Ectodermal cell (in vitro differentiated cells): Measurements from ENCODE around the gene RGS17.

Experiments used
- H3K27ac ChIP-seq: 2 replicates; pipeline ENCODE4 v1.7.0; 2013; ENCODE audit warnings: mild to moderate bottlenecking, low read depth, low read length; ENCODE audit not compliant: insufficient read depth, poor library complexity, severe bottlenecking
- H3K27me3 ChIP-seq: 2 replicates; pipeline ENCODE4 v1.7.0; 2013; ENCODE audit warnings: mild to moderate bottlenecking, low read length; ENCODE audit not compliant: insufficient read depth, control insufficient read depth, poor library complexity, severe bottlenecking
- H3K36me3 ChIP-seq: one replicate; pipeline ENCODE4 v1.7.0; 2013; ENCODE audit warnings: low read length; ENCODE audit not compliant: control insufficient read depth, insufficient read depth
- H3K4me1 ChIP-seq: one replicate; pipeline ENCODE4 v1.7.0; 2013; ENCODE audit warnings: low read length; ENCODE audit not compliant: control insufficient read depth, insufficient read depth
- H3K4me3 ChIP-seq: 2 replicates; pipeline ENCODE4 v1.7.0; 2013; ENCODE audit warnings: low read depth, low read length, control low read depth; ENCODE audit not compliant: insufficient read depth
- H3K9me3 ChIP-seq: 2 replicates; pipeline ENCODE4 v1.7.0; 2013; ENCODE audit warnings: mild to moderate bottlenecking, low read length, moderate library complexity; ENCODE audit not compliant: control insufficient read depth
- WGBS, 2 experiments: methylation state at CpG; one replicate each; pipeline ENCODE4 v1.1.7; 2013; ENCODE audit warnings: missing lambda C conversion rate in 2 of 2; 5-methylcytosine and 5-hydroxymethylcytosine counted together

The RGS17 gene

GRCh38 chr6:153065222-153065621 is 65.9 kb downstream of the RGS17 start:
- Histone ChIP-seq H3K4me3 (no peak overlapping the region), H3K36me3 (no peaks in the 10 kb centered on the region), H3K27ac (no peak overlapping the region), H3K27me3 (no peaks in the 10 kb centered on the region), H3K4me1 (no peaks in the 10 kb centered on the region), H3K9me3 (no peaks in the 10 kb centered on the region)

GRCh38 chr6:153063936-153064335 is 67.1 kb downstream of the RGS17 start:
- no peaks in the 10 kb centered on the region for H3K27me3 ChIP-seq

GRCh38 chr6:153062516-153062915 is 68.6 kb downstream of the RGS17 start:
- Histone ChIP-seq H3K4me1 (no peaks in the 10 kb centered on the region), H3K27me3 (no peaks in the 10 kb centered on the region), H3K4me3 (no peak overlapping the region), H3K27ac (no peak overlapping the region), H3K9me3 (no peaks in the 10 kb centered on the region), H3K36me3 (no peaks in the 10 kb centered on the region)
- WGBS, 2 experiments = 95 to 96% methylated on average over 2 of the region's 2 CpGs

More at GRCh38 chr6:153063936-153064335, 67.1 kb downstream of the RGS17 start:
- H3K4me3 ChIP-seq = no peak overlapping the region
- H3K27ac ChIP-seq = no peak overlapping the region
- H3K36me3 ChIP-seq = no peaks in the 10 kb centered on the region
- no peaks in the 10 kb centered on the region for H3K9me3 ChIP-seq
- H3K4me1 ChIP-seq = no peaks in the 10 kb centered on the region

- Histone ChIP-seq H3K9me3 (no peaks in the 10 kb centered on the region), H3K4me3 (no peak overlapping the region), H3K27me3 (no peaks in the 10 kb centered on the region), H3K36me3 (no peaks in the 10 kb centered on the region), H3K27ac (no peak overlapping the region), H3K4me1 (no peaks in the 10 kb centered on the region)
- 81 to 88% methylated on average over 1 of the region's 1 CpG for WGBS, 2 experiments
Observed at GRCh38 chr6:153059757-153060156, 71.3 kb downstream of the RGS17 start.

GRCh38 chr6:153059311-153059710 is 71.8 kb downstream of the RGS17 start:
- Histone ChIP-seq H3K27ac (no peak overlapping the region), H3K9me3 (no peaks in the 10 kb centered on the region), H3K4me1 (no peaks in the 10 kb centered on the region), H3K36me3 (no peaks in the 10 kb centered on the region), H3K4me3 (no peak overlapping the region), H3K27me3 (no peaks in the 10 kb centered on the region)

- Histone ChIP-seq H3K9me3 (no peaks in the 10 kb centered on the region), H3K27ac (no peak overlapping the region), H3K4me1 (no peaks in the 10 kb centered on the region), H3K36me3 (no peaks in the 10 kb centered on the region), H3K27me3 (no peaks in the 10 kb centered on the region), H3K4me3 (no peak overlapping the region)
- WGBS, 2 experiments = 62% methylated on average over 3 of the region's 4 CpGs
Observed at GRCh38 chr6:153058909-153059308, 72.2 kb downstream of the RGS17 start.

DNA sequence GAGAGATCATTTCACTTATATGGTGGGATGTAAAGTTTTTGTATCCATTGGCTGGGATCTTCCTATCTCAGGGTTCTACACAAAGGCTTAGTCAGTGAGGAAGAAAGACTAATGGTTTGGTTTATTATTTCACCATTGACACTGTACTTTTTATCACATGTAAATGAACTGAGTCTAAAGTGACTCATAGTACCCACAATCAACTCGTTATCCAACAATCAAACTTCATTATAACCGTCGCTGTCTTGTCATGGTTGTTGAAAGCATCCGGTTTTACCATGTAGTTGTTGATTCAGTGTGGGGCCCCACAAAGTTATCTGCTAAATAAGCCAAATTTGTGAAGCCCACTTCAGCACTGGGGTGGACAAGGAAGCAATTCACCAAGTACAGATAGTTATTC is 72.8 kb downstream of the RGS17 start:
- 61 to 76% methylated on average over 4 of the region's 4 CpGs for WGBS, 2 experiments
- Histone ChIP-seq H3K27ac (no peak overlapping the region), H3K9me3 (no peaks in the 10 kb centered on the region), H3K4me1 (no peaks in the 10 kb centered on the region), H3K4me3 (no peak overlapping the region), H3K27me3 (no peaks in the 10 kb centered on the region), H3K36me3 (no peaks in the 10 kb centered on the region)

- Histone ChIP-seq H3K27ac (no peak overlapping the region), H3K4me1 (no peaks in the 10 kb centered on the region), H3K9me3 (no peaks in the 10 kb centered on the region), H3K36me3 (no peaks in the 10 kb centered on the region), H3K4me3 (no peak overlapping the region), H3K27me3 (no peaks in the 10 kb centered on the region)
- whole genome bisulfite sequencing, 2 experiments = 93% methylated on average over 2 of the region's 2 CpGs; no CpG with 5 or more reads in 1 of the 2 experiments
Observed at GRCh38 chr6:153056308-153056707, 74.8 kb downstream of the RGS17 start.

- H3K9me3 ChIP-seq = no peaks in the 10 kb centered on the region
- no peaks in the 10 kb centered on the region for H3K27me3 ChIP-seq
- no peaks in the 10 kb centered on the region for H3K4me1 ChIP-seq
- H3K27ac ChIP-seq = no peak overlapping the region
- H3K4me3 ChIP-seq = no peak overlapping the region
- no peaks in the 10 kb centered on the region for H3K36me3 ChIP-seq
Observed at GRCh38 chr6:153051801-153052200, 79.3 kb downstream of the RGS17 start.

DNA sequence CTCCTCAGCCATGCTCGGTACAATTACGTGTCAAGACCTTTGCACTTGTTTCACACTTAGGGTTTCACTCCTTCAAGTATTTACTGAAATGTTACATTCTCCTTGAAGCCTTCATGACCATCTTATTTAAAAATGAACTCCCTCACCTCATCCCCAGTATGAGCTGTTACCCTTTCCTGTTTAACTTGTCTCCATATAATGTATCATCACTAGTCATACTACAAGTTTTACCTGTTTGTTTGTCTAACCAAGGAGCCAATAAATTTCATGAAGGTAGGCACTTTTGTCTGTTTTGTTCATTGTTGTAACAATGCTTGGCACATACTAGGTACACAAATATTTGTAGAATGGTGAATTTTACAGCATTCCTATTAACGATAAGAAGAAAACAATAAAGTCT is 82.5 kb downstream of the RGS17 start:
- no peak overlapping the region for H3K27ac ChIP-seq
- no peaks in the 10 kb centered on the region for H3K36me3 ChIP-seq
- H3K4me1 ChIP-seq = no peaks in the 10 kb centered on the region
- H3K4me3 ChIP-seq = no peak overlapping the region
- H3K27me3 ChIP-seq = no peaks in the 10 kb centered on the region
- 74 to 80% methylated on average over 2 of the region's 3 CpGs for WGBS, 2 experiments
- no peaks in the 10 kb centered on the region for H3K9me3 ChIP-seq

DNA sequence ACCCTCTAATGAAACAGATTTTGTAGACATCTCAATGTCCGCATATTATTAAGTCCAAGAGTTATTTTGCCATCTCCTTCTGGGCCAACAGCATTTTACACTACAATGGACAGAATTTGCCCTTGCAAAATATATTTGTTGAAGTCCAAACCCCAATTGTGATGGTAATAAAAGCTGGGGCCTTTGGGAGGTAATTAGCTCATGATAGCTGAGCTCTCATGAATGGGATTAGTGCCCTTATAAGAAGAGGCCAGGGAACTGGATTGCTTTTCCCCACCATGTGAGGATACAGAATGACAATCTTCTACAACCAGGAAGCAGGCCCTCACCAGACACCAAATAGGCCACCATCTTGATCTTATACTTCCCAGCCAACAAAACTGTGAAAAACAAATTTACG is 83.7 kb downstream of the RGS17 start:
- WGBS, 2 experiments = 95 to 98% methylated on average over 2 of the region's 2 CpGs
- Histone ChIP-seq H3K27ac (no peak overlapping the region), H3K4me3 (no peak overlapping the region), H3K36me3 (no peaks in the 10 kb centered on the region), H3K9me3 (no peaks in the 10 kb centered on the region), H3K27me3 (no peaks in the 10 kb centered on the region), H3K4me1 (no peaks in the 10 kb centered on the region)
